ENCODE measurements around the gene LRP1B.

LRP1B gene

DNA sequence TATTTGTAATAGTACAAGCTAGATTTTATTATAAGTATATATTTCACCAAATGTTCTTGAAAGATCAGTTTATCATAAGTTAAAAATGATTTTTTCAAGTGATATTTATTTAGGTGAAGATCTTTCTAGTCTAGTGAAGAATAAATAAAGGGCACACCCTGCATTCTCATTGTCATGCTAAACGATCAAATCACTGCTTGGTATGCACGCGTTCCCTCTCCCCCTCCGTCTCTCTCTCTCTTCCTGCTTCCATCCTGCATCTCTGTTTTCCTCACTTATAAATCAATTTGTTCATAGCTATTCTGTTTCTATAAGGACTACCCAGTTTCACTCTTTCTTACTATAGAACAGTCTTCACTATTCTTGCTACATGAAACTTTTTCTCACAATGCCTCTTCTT, 1067.4 kb downstream of the LRP1B start:
- H3K36me3 ChIP-seq (ENCODE audit: insufficient read depth), result no peaks in the 10 kb centered on the region
- no peak overlapping the region for H3K4me3 ChIP-seq (IDR thresholded peaks at IDR 0.05; ENCODE audit: insufficient read depth, low read depth, low read length)
- no peak overlapping the region for H2AFZ ChIP-seq (ENCODE audit: low read depth)
- no peaks in the 10 kb centered on the region for H3K79me2 ChIP-seq (ENCODE audit: insufficient read depth, low read depth)
- H3K4me1 ChIP-seq (ENCODE audit: low read depth, poor library complexity, severe bottlenecking), result no peaks in the 10 kb centered on the region
- no peaks in the 10 kb centered on the region for H4K20me1 ChIP-seq (ENCODE audit: insufficient read depth)
- no peak overlapping the region for H3K9ac ChIP-seq
- no peak overlapping the region for H3K4me2 ChIP-seq
- no peak overlapping the region for H3K27ac ChIP-seq
- no peaks in the 10 kb centered on the region for H3K27me3 ChIP-seq (ENCODE audit: insufficient read depth, low read depth)
- TF ChIP-seq, protein P1, sequence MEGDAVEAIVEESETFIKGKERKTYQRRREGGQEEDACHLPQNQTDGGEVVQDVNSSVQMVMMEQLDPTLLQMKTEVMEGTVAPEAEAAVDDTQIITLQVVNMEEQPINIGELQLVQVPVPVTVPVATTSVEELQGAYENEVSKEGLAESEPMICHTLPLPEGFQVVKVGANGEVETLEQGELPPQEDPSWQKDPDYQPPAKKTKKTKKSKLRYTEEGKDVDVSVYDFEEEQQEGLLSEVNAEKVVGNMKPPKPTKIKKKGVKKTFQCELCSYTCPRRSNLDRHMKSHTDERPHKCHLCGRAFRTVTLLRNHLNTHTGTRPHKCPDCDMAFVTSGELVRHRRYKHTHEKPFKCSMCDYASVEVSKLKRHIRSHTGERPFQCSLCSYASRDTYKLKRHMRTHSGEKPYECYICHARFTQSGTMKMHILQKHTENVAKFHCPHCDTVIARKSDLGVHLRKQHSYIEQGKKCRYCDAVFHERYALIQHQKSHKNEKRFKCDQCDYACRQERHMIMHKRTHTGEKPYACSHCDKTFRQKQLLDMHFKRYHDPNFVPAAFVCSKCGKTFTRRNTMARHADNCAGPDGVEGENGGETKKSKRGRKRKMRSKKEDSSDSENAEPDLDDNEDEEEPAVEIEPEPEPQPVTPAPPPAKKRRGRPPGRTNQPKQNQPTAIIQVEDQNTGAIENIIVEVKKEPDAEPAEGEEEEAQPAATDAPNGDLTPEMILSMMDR (conservative IDR thresholded peaks at IDR 0.05; ENCODE audit: low read depth, low read length), result no peak

DNA sequence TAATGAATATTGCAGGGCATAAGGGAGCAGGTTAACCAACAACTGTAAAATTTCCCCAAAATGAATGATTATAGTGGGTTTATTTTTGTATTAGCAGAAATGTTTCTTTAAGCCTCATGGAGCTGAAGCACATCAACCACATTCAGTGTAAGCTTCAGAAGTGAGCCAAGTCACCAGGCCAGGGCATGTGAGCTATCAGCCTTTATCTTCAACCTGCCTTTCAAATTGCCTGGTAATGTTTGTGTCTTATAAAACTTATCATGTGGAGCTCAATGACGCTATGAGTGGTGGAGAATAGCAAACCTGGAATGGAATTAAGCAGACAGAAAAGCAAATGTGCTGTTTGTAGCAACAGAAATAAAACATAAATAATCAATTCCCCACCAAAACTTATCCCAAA, 1068.4 kb downstream of the LRP1B start:
- Histone ChIP-seq H3K9ac (no peak overlapping the region), H3K4me2 (no peak overlapping the region), H3K4me1 (ENCODE audit: low read depth, poor library complexity, severe bottlenecking) (no peaks in the 10 kb centered on the region), H3K36me3 (ENCODE audit: insufficient read depth) (no peaks in the 10 kb centered on the region), H3K79me2 (ENCODE audit: insufficient read depth, low read depth) (no peaks in the 10 kb centered on the region), H2AFZ (ENCODE audit: low read depth) (no peak overlapping the region), H3K27me3 (ENCODE audit: insufficient read depth, low read depth) (no peaks in the 10 kb centered on the region), H3K27ac (no peak overlapping the region), H3K4me3 (IDR thresholded peaks at IDR 0.05; ENCODE audit: insufficient read depth, low read depth, low read length) (no peak overlapping the region), H4K20me1 (ENCODE audit: insufficient read depth) (no peaks in the 10 kb centered on the region)
- TF ChIP-seq, protein P1 (conservative IDR thresholded peaks at IDR 0.05; ENCODE audit: low read depth, low read length), result no peak

DNA sequence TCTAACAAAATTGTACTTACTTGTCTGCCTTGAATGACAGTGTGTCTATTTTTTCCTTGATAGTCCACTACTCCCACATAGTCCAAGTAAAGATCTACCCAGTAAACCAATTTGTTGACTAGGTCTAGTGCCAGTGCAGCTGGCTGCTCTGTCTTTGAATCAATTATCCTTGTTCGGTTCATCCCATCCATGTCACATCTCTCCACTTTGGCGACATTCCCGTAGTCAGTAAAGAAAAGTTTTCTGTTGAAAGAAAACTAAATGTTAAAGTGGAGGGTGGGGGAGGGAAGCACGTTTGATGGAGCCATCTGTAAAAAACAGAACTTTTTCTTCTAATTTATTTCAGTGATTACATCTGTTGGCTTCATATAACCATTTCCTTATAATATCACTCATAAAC, 1068.8 kb downstream of the LRP1B start:
- Histone ChIP-seq H3K36me3 (ENCODE audit: insufficient read depth) (no peaks in the 10 kb centered on the region), H3K27ac (no peak overlapping the region), H3K27me3 (ENCODE audit: insufficient read depth, low read depth) (no peaks in the 10 kb centered on the region), H3K4me1 (ENCODE audit: low read depth, poor library complexity, severe bottlenecking) (no peaks in the 10 kb centered on the region), H4K20me1 (ENCODE audit: insufficient read depth) (no peaks in the 10 kb centered on the region), H3K4me2 (no peak overlapping the region), H2AFZ (ENCODE audit: low read depth) (no peak overlapping the region), H3K79me2 (ENCODE audit: insufficient read depth, low read depth) (no peaks in the 10 kb centered on the region), H3K4me3 (IDR thresholded peaks at IDR 0.05; ENCODE audit: insufficient read depth, low read depth, low read length) (no peak overlapping the region), H3K9ac (no peak overlapping the region)
- TF ChIP-seq, protein P1 (conservative IDR thresholded peaks at IDR 0.05; ENCODE audit: low read depth, low read length), result no peak

DNA sequence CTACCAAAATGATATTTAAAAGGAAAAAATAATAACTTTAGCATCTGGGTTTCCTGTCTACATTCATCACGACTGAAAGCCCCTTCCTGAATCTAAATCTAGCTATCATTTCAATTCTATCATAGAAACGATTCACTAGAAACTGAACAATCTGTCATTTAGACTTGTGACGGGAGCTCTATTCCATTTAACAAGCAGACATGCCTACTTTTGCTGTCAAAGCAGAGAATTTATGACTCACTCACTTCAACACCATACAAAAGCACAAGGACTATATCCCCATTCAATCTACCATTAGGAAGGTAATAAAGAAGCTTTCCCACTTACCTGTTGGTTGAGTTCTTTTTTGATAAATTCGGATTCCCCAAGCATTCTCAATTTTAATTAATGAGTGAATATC, 1072.3 kb downstream of the LRP1B start:
- Histone ChIP-seq H3K4me2 (no peak overlapping the region), H3K36me3 (ENCODE audit: insufficient read depth) (no peaks in the 10 kb centered on the region), H2AFZ (ENCODE audit: low read depth) (no peak overlapping the region), H3K9ac (no peak overlapping the region), H3K27ac (no peak overlapping the region), H3K27me3 (ENCODE audit: insufficient read depth, low read depth) (no peaks in the 10 kb centered on the region), H3K4me3 (IDR thresholded peaks at IDR 0.05; ENCODE audit: insufficient read depth, low read depth, low read length) (no peak overlapping the region), H4K20me1 (ENCODE audit: insufficient read depth) (no peaks in the 10 kb centered on the region), H3K79me2 (ENCODE audit: insufficient read depth, low read depth) (no peaks in the 10 kb centered on the region), H3K4me1 (ENCODE audit: low read depth, poor library complexity, severe bottlenecking) (no peaks in the 10 kb centered on the region)
- TF ChIP-seq, protein P1 (conservative IDR thresholded peaks at IDR 0.05; ENCODE audit: low read depth, low read length), result no peak

DNA sequence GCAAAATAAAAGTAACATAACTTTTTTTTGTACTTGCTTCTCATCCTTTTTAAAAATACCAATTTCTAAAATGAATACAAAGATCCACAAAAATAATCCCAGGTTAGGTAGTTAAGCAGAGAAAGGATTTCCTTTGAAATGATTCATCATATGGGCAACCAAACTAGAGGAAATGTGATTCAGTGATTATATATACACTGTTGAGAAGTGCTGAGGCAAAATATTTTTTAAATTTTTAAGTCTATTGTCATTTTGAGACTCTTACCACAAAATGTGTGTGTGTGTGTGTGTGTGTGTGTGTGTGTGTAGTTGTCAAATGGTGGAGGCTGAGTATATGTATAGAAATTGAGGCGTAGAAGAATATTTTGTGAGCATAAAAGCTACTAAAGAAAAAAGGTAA, 1075.3 kb downstream of the LRP1B start:
- H2AFZ ChIP-seq (ENCODE audit: low read depth), result no peak overlapping the region
- no peaks in the 10 kb centered on the region for H3K36me3 ChIP-seq (ENCODE audit: insufficient read depth)
- H3K4me2 ChIP-seq, result no peak overlapping the region
- H4K20me1 ChIP-seq (ENCODE audit: insufficient read depth), result no peaks in the 10 kb centered on the region
- no peak overlapping the region for H3K27ac ChIP-seq
- no peaks in the 10 kb centered on the region for H3K4me1 ChIP-seq (ENCODE audit: low read depth, poor library complexity, severe bottlenecking)
- H3K79me2 ChIP-seq (ENCODE audit: insufficient read depth, low read depth), result no peaks in the 10 kb centered on the region
- TF ChIP-seq, protein P1 (conservative IDR thresholded peaks at IDR 0.05; ENCODE audit: low read depth, low read length), result no peak
- H3K9ac ChIP-seq, result no peak overlapping the region
- H3K4me3 ChIP-seq (IDR thresholded peaks at IDR 0.05; ENCODE audit: insufficient read depth, low read depth, low read length), result no peak overlapping the region
- no peaks in the 10 kb centered on the region for H3K27me3 ChIP-seq (ENCODE audit: insufficient read depth, low read depth)

Data from KMS-11 (cell line).